Left kidney (tissue), 1 donor: ENCODE results near the gene PCYOX1L. TPM values are rescaled to one million over a fixed set of nuclear protein-coding genes. Genes with fewer than 3 reads are reported as not detected.

Experiments
- polyA plus RNA-seq: library from polyadenylated mRNA; unstranded; fragments of 120-200 nt; gene quantifications from one replicate; pipeline ENCODE4 v1.2.1, GENCODE V29; 2013; ENCODE audit not compliant: insufficient read length

PCYOX1L gene
- polyA plus RNA-seq, 1 donor, result 19.2 TPM

Other genes with a start within 250 kb of the PCYOX1L start
- 1.1 TPM for gene ABLIM3, start 216.6 kb upstream of the PCYOX1L start, polyA plus RNA-seq
- 21.9 TPM for gene AFAP1L1, start 86.2 kb upstream of the PCYOX1L start, polyA plus RNA-seq
- 23.1 TPM for gene GRPEL2, start 12.5 kb upstream of the PCYOX1L start, polyA plus RNA-seq
- gene IL17B, start 21.2 kb downstream of the PCYOX1L start, polyA plus RNA-seq, result 1.4 TPM
- 217 TPM for gene CSNK1A1, start 193.4 kb downstream of the PCYOX1L start, polyA plus RNA-seq
- gene ARHGEF37, start 223.5 kb downstream of the PCYOX1L start, polyA plus RNA-seq, result 5.3 TPM